HEK293T (cell line): ENCODE data around the gene APOL5.
"Not testable (repeated sequence)": the region's sequence is repeated elsewhere in the genome, so short reads cannot be mapped to it uniquely, and the experiment has no call there.

ENCODE experiments used
- CTCF ChIA-PET: fragments of 350-600 bp; formaldehyde crosslinking; extraction: SDS; loops from one replicate; lab custom pipeline; 2021; ENCODE audit warnings: antibody characterized with exemption, inconsistent platforms; lab: Yijun Ruan, JAX
- POLR2A ChIA-PET: fragments of 350-600 bp; formaldehyde crosslinking; extraction: SDS; loops from one replicate; lab custom pipeline; 2020; ENCODE audit warnings: antibody characterized with exemption, inconsistent platforms; lab: Yijun Ruan, JAX
- DNase-seq: peaks from one replicate; pipeline ENCODE4 v3.0.0; 2012; ENCODE audit warnings: mixed read lengths; ENCODE audit errors: extremely low spot score
- ARNT ChIP-seq: fragments of 450-650 bp; IDR thresholded peaks from 2 replicates; pipeline ENCODE4 v1.6.1; 2017; ENCODE audit warnings: mild to moderate bottlenecking
- BHLHE40 ChIP-seq: fragments of 450-650 bp; IDR thresholded peaks from 2 replicates; pipeline ENCODE4 v1.6.1; 2016; ENCODE audit warnings: mild to moderate bottlenecking, moderate library complexity, borderline replicate concordance
- CTBP1 ChIP-seq: fragments of 450-650 bp; IDR thresholded peaks from 2 replicates; pipeline ENCODE4 v1.6.1; 2016; ENCODE audit warnings: borderline replicate concordance
- ELF4 ChIP-seq: fragments of 450-650 bp; IDR thresholded peaks from 2 replicates; pipeline ENCODE4 v1.6.1; 2017; ENCODE audit warnings: antibody characterized with exemption
- FOXA1 ChIP-seq: fragments of 450-650 bp; IDR thresholded peaks from 2 replicates; pipeline ENCODE4 v1.6.1; 2016; ENCODE audit warnings: mild to moderate bottlenecking
- FOXK2 ChIP-seq: fragments of 450-650 bp; IDR thresholded peaks from 2 replicates; pipeline ENCODE4 v1.6.1; 2016; ENCODE audit warnings: mild to moderate bottlenecking
- FOXM1 ChIP-seq: fragments of 450-650 bp; IDR thresholded peaks from 2 replicates; pipeline ENCODE4 v1.6.1; 2017; ENCODE audit warnings: mild to moderate bottlenecking, borderline replicate concordance
- HDGF ChIP-seq: fragments of 450-650 bp; IDR thresholded peaks from 2 replicates; pipeline ENCODE4 v1.6.1; 2017; ENCODE audit warnings: antibody characterized with exemption, borderline replicate concordance
- L3MBTL2 ChIP-seq: fragments of 450-650 bp; conservative IDR thresholded peaks from 2 replicates; pipeline ENCODE4 v1.6.1; 2016; ENCODE audit warnings: mild to moderate bottlenecking
- LEF1 ChIP-seq: fragments of 450-650 bp; IDR thresholded peaks from 2 replicates; pipeline ENCODE4 v1.6.1; 2017; ENCODE audit warnings: mild to moderate bottlenecking, borderline replicate concordance
- NFRKB ChIP-seq: fragments of 450-650 bp; IDR thresholded peaks from 2 replicates; pipeline ENCODE4 v1.6.1; 2016; ENCODE audit warnings: mild to moderate bottlenecking, moderate library complexity
- PKNOX1 ChIP-seq: fragments of 450-650 bp; IDR thresholded peaks from 2 replicates; pipeline ENCODE4 v1.6.1; 2016
- SP1 ChIP-seq: fragments of 450-650 bp; IDR thresholded peaks from 2 replicates; pipeline ENCODE4 v1.6.1; 2017
- SUZ12 ChIP-seq: fragments of 450-650 bp; IDR thresholded peaks from 2 replicates; pipeline ENCODE4 v1.6.1; 2016; ENCODE audit warnings: mild to moderate bottlenecking
- TARDBP ChIP-seq: fragments of 450-650 bp; IDR thresholded peaks from 2 replicates; pipeline ENCODE4 v1.6.1; 2016
- ZNF384 ChIP-seq: fragments of 450-650 bp; IDR thresholded peaks from 2 replicates; pipeline ENCODE4 v1.6.1; 2016

The APOL5 gene

GRCh38 chr22:35717572-35717971 is at the start of gene APOL5:
APOL5 (plus strand) TSS chr22:35717872; CDS start chr22:35717872, 0 bp downstream.
- ChIA-PET POLR2A (no interaction called here), CTCF (no interaction called here)
- TF ChIP-seq ZNF384, result no peak
- no peak for TF ChIP-seq TARDBP
- no peak for TF ChIP-seq FOXK2
- TF ChIP-seq L3MBTL2, result no peak
- TF ChIP-seq PKNOX1, result no peak
- no peak for TF ChIP-seq ARNT
- DNase-seq, result no peak

- ChIA-PET POLR2A (no interaction called here), CTCF (no interaction called here)
- TF ChIP-seq ZNF384, result no peak
- TF ChIP-seq L3MBTL2, result no peak
- no peak for TF ChIP-seq FOXA1
- DNase-seq, result no peak
Observed at GRCh38 chr22:35674335-35674734, 43.3 kb upstream of the APOL5 start.

GRCh38 chr22:35676065-35676464 is 41.6 kb upstream of the APOL5 start:
- POLR2A ChIA-PET, DNase-seq, CTCF ChIA-PET: not testable (repeated sequence)

- no peak for TF ChIP-seq ARNT
- TF ChIP-seq CTBP1, result no peak
- no peak for TF ChIP-seq TARDBP
- no peak for TF ChIP-seq FOXK2
- TF ChIP-seq PKNOX1, result no peak
- no peak for TF ChIP-seq NFRKB
- TF ChIP-seq ELF4, result no peak
- TF ChIP-seq FOXM1, result no peak
- TF ChIP-seq L3MBTL2, result no peak
- no peak for TF ChIP-seq FOXA1
- TF ChIP-seq LEF1, result no peak
- CTCF ChIA-PET, result no interaction called here
- DNase-seq, result no peak
- POLR2A ChIA-PET, result no interaction called here
Observed at GRCh38 chr22:35677460-35678187, 40.0 kb upstream of the APOL5 start.

GRCh38 chr22:35678836-35679235 is 38.8 kb upstream of the APOL5 start:
- TF ChIP-seq ELF4, result no peak
- TF ChIP-seq NFRKB, result no peak
- no peak for TF ChIP-seq CTBP1
- no peak for TF ChIP-seq HDGF
- no peak for TF ChIP-seq L3MBTL2
- no peak for TF ChIP-seq SP1
- TF ChIP-seq LEF1, result no peak
- TF ChIP-seq SUZ12, result no peak
- TF ChIP-seq FOXK2, result no peak
- TF ChIP-seq BHLHE40, result no peak
- no peak for TF ChIP-seq ARNT
- TF ChIP-seq FOXM1, result no peak
- DNase-seq, result no peak
- POLR2A ChIA-PET, result no interaction called here
- CTCF ChIA-PET, result no interaction called here

GRCh38 chr22:35679492-35679891 is 38.2 kb upstream of the APOL5 start:
- CTCF ChIA-PET, POLR2A ChIA-PET, DNase-seq: not testable (repeated sequence)

GRCh38 chr22:35681454-35682052 is 36.1 kb upstream of the APOL5 start:
- ChIA-PET CTCF (no interaction called here), POLR2A (no interaction called here)
- TF ChIP-seq SP1, result no peak
- TF ChIP-seq TARDBP, result no peak
- no peak for TF ChIP-seq PKNOX1
- TF ChIP-seq HDGF, result no peak
- TF ChIP-seq NFRKB, result no peak
- no peak for TF ChIP-seq BHLHE40
- no peak for TF ChIP-seq ARNT
- no peak for TF ChIP-seq FOXM1
- no peak for TF ChIP-seq CTBP1
- TF ChIP-seq FOXA1, result no peak
- no peak for TF ChIP-seq SUZ12
- TF ChIP-seq ELF4, result no peak
- no peak for TF ChIP-seq LEF1
- TF ChIP-seq L3MBTL2, result no peak
- TF ChIP-seq FOXK2, result no peak
- TF ChIP-seq ZNF384, result no peak
- DNase-seq, result no peak
